Astrocyte (in vitro differentiated cells and primary cell): ENCODE measurements around the gene AVEN. TPM values are rescaled to one million over a fixed set of nuclear protein-coding genes. Genes with fewer than 3 reads are reported as not detected.

ENCODE experiments used
- DNase-seq: peaks from one replicate; pipeline ENCODE4 v3.0.0-alpha.2; 2010; ENCODE audit warnings: low read depth
- FAIRE-seq: peaks from 2 replicates; lab custom pipeline; 2011; peaks lifted over from hg19 to GRCh38; lab: Jason Lieb, UNC
- H2AFZ ChIP-seq: 2 replicates; pipeline ENCODE4 v1.6.0; 2012; ENCODE audit warnings: low read depth, low read length, inconsistent platforms
- H3K27ac ChIP-seq: 2 replicates; pipeline ENCODE4 v1.5.1; 2011; ENCODE audit warnings: low read depth, low read length, inconsistent platforms
- H3K27me3 ChIP-seq: 2 replicates; pipeline ENCODE4 v1.6.0; 2011; ENCODE audit warnings: low read length, inconsistent platforms; ENCODE audit not compliant: insufficient read depth
- H3K36me3 ChIP-seq: 2 replicates; pipeline ENCODE4 v1.5.1; 2011; ENCODE audit warnings: low read length, inconsistent platforms; ENCODE audit not compliant: insufficient read depth
- H3K4me1 ChIP-seq: 2 replicates; pipeline ENCODE4 v1.5.1; 2011; ENCODE audit warnings: low read length, inconsistent platforms; ENCODE audit not compliant: insufficient read depth
- H3K4me2 ChIP-seq: 2 replicates; pipeline ENCODE4 v1.6.0; 2012; ENCODE audit warnings: low read length, inconsistent platforms
- H3K4me3 ChIP-seq: 2 replicates; pipeline ENCODE4 v1.5.1; 2011; ENCODE audit warnings: low read depth, mild to moderate bottlenecking, low read length, inconsistent platforms; ENCODE audit not compliant: insufficient read depth
- H3K79me2 ChIP-seq: 2 replicates; pipeline ENCODE4 v1.6.0; 2012; ENCODE audit warnings: mild to moderate bottlenecking, low read length, inconsistent platforms; ENCODE audit not compliant: insufficient read depth
- H3K9ac ChIP-seq: 2 replicates; pipeline ENCODE4 v1.6.0; 2012; ENCODE audit warnings: mild to moderate bottlenecking, low read length, inconsistent platforms
- H3K9me3 ChIP-seq: 2 replicates; pipeline ENCODE4 v1.5.1; 2012; ENCODE audit warnings: low read depth, mild to moderate bottlenecking, low read length, inconsistent platforms; ENCODE audit not compliant: insufficient read depth
- H4K20me1 ChIP-seq: 2 replicates; pipeline ENCODE4 v1.6.0; 2012; ENCODE audit warnings: low read length, inconsistent platforms; ENCODE audit not compliant: insufficient read depth
- H3K27ac Mint-ChIP-seq: one replicate; pipeline ENCODE4 v1.8.0; 2021; ENCODE audit warnings: mild to moderate bottlenecking, mixed read lengths; ENCODE audit not compliant: unreplicated experiment
- H3K27me3 Mint-ChIP-seq: one replicate; pipeline ENCODE4 v1.8.0; 2021; ENCODE audit warnings: low read depth, mixed read lengths; ENCODE audit not compliant: unreplicated experiment
- H3K36me3 Mint-ChIP-seq: one replicate; pipeline ENCODE4 v1.8.0; 2021; ENCODE audit warnings: low read depth, mixed read lengths; ENCODE audit not compliant: unreplicated experiment
- H3K4me1 Mint-ChIP-seq: one replicate; pipeline ENCODE4 v1.8.0; 2021; ENCODE audit warnings: low read depth, mixed read lengths; ENCODE audit not compliant: unreplicated experiment
- H3K4me3 Mint-ChIP-seq: one replicate; pipeline ENCODE4 v1.8.0; 2021; ENCODE audit warnings: mild to moderate bottlenecking, moderate library complexity, mixed read lengths; ENCODE audit not compliant: unreplicated experiment
- H3K9me3 Mint-ChIP-seq: one replicate; pipeline ENCODE4 v1.8.0; 2021; ENCODE audit warnings: mild to moderate bottlenecking, mixed read lengths; ENCODE audit not compliant: unreplicated experiment
- EZH2 ChIP-seq: IDR thresholded peaks from 2 replicates; pipeline ENCODE4 v1.6.1; 2012; ENCODE audit warnings: mild to moderate bottlenecking, low read length, inconsistent platforms; ENCODE audit not compliant: insufficient read depth
- total RNA-seq: library from RNA; stranded (reverse); gene quantifications from 2 replicates; pipeline ENCODE4 v1.2.1, GENCODE V29; 2021
- TF ChIP-seq, protein P1 (sequence below): IDR thresholded peaks from 2 replicates; pipeline ENCODE4 v1.5.1; 2011; ENCODE audit warnings: low read depth, mild to moderate bottlenecking, inconsistent platforms, low read length, moderate library complexity; ENCODE audit not compliant: insufficient read depth

The AVEN gene
- total RNA-seq, 1 donor from 2014 or later, result 34.1 TPM

GRCh38 chr15:34011481-34011880 lies 27.5 kb downstream of the AVEN start:
- H3K9ac ChIP-seq, result no peak overlapping the region
- no peaks in the 10 kb centered on the region for H3K9me3 ChIP-seq
- H3K4me1 Mint-ChIP-seq, result peaks cover 16% of the 10 kb centered on the region
- H3K79me2 ChIP-seq, result peaks cover 39% of the 10 kb centered on the region
- H3K27me3 ChIP-seq, result no peaks in the 10 kb centered on the region
- H3K9me3 Mint-ChIP-seq, result no peaks in the 10 kb centered on the region
- no peaks in the 10 kb centered on the region for H3K36me3 ChIP-seq
- DNase-seq, result peak; percentile 38
- H3K4me3 Mint-ChIP-seq, result no peak overlapping the region
- no peaks in the 10 kb centered on the region for H3K4me1 ChIP-seq
- no peak overlapping the region for H3K4me3 ChIP-seq
- H3K27ac ChIP-seq, result no peak overlapping the region
- peaks cover 15% of the 10 kb centered on the region for H4K20me1 ChIP-seq
- no peaks in the 10 kb centered on the region for H3K27me3 Mint-ChIP-seq
- peaks cover 2% of the 10 kb centered on the region for H3K36me3 Mint-ChIP-seq
- no peak overlapping the region for H3K4me2 ChIP-seq
- TF ChIP-seq, protein P1, sequence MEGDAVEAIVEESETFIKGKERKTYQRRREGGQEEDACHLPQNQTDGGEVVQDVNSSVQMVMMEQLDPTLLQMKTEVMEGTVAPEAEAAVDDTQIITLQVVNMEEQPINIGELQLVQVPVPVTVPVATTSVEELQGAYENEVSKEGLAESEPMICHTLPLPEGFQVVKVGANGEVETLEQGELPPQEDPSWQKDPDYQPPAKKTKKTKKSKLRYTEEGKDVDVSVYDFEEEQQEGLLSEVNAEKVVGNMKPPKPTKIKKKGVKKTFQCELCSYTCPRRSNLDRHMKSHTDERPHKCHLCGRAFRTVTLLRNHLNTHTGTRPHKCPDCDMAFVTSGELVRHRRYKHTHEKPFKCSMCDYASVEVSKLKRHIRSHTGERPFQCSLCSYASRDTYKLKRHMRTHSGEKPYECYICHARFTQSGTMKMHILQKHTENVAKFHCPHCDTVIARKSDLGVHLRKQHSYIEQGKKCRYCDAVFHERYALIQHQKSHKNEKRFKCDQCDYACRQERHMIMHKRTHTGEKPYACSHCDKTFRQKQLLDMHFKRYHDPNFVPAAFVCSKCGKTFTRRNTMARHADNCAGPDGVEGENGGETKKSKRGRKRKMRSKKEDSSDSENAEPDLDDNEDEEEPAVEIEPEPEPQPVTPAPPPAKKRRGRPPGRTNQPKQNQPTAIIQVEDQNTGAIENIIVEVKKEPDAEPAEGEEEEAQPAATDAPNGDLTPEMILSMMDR, result no peak
- TF ChIP-seq EZH2, result no peak
- FAIRE-seq, result no peak
- no peak overlapping the region for H2AFZ ChIP-seq
- H3K27ac Mint-ChIP-seq, result no peak overlapping the region

GRCh38 chr15:34010921-34011320 lies 28.1 kb downstream of the AVEN start:
- peaks cover 41% of the 10 kb centered on the region for H3K79me2 ChIP-seq
- H3K36me3 ChIP-seq, result no peaks in the 10 kb centered on the region
- H3K27me3 Mint-ChIP-seq, result no peaks in the 10 kb centered on the region
- H3K27ac Mint-ChIP-seq, result no peak overlapping the region
- no peak overlapping the region for H3K4me2 ChIP-seq
- peaks cover 10% of the 10 kb centered on the region for H4K20me1 ChIP-seq
- no peak overlapping the region for H3K9ac ChIP-seq
- TF ChIP-seq, protein P1, result no peak
- TF ChIP-seq EZH2, result no peak
- no peak for FAIRE-seq
- no peak for DNase-seq
- no peak overlapping the region for H2AFZ ChIP-seq
- H3K4me3 Mint-ChIP-seq, result no peak overlapping the region
- no peak overlapping the region for H3K4me3 ChIP-seq
- no peak overlapping the region for H3K27ac ChIP-seq
- no peaks in the 10 kb centered on the region for H3K9me3 Mint-ChIP-seq
- no peaks in the 10 kb centered on the region for H3K9me3 ChIP-seq
- no peaks in the 10 kb centered on the region for H3K27me3 ChIP-seq
- no peaks in the 10 kb centered on the region for H3K36me3 Mint-ChIP-seq
- H3K4me1 ChIP-seq, result no peaks in the 10 kb centered on the region
- peaks cover 16% of the 10 kb centered on the region for H3K4me1 Mint-ChIP-seq

DNA sequence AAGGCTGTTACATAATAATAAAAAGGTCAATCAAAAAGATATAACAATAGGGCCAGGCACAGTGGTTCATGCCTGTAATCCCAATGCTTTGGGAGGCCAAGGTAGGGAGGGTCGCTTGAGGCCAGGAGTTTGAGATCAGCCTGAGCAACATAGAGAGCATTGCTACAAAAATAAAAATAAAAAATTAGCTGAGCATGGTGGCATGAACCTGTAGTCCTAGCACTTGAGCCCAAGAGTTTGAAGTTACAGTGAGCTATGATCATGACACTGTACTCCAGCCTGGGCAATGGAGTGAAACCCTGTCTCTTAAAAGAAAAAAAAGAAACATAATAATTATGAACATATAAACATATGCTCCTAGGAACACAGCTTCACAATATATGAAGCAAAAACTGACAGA lies 29.3 kb downstream of the AVEN start:
- Histone ChIP-seq H3K27ac (no peak overlapping the region), H4K20me1 (peaks cover 10% of the 10 kb centered on the region), H3K4me1 (no peaks in the 10 kb centered on the region), H2AFZ (no peak overlapping the region), H3K4me3 (no peak overlapping the region), H3K79me2 (peaks cover 40% of the 10 kb centered on the region), H3K9ac (no peak overlapping the region), H3K4me2 (no peak overlapping the region), H3K27me3 (no peaks in the 10 kb centered on the region), H3K9me3 (no peaks in the 10 kb centered on the region), H3K36me3 (no peaks in the 10 kb centered on the region)
- Mint-ChIP-seq H3K27me3 (no peaks in the 10 kb centered on the region), H3K4me1 (peaks cover 13% of the 10 kb centered on the region), H3K36me3 (no peaks in the 10 kb centered on the region), H3K4me3 (no peak overlapping the region), H3K27ac (no peak overlapping the region), H3K9me3 (no peaks in the 10 kb centered on the region)
- no peak for FAIRE-seq
- DNase-seq, result no peak
- TF ChIP-seq, protein P1, result no peak
- no peak for TF ChIP-seq EZH2
